Stimulated activated CD8-positive, alpha-beta memory T cell treated with anti-CD3 and anti-CD28 coated beads, Interleukin-7, amount 100 ng/mL, for 1 hour (primary cell): ENCODE data around the gene GLIS1.

Experiments used
- DNase-seq, 2 donors: peaks; one replicate each; pipeline ENCODE4 v3.0.0-alpha.2; 2020; ENCODE audit warnings: low read depth in 2 of 2

GLIS1 gene

GRCh38 chr1:53736290-53736689 is 2.7 kb downstream of the GLIS1 start:
- no peak for DNase-seq

- DNase-seq: no peak
Observed at GRCh38 chr1:53735681-53736080, 3.3 kb downstream of the GLIS1 start.

GRCh38 chr1:53735261-53735660 is 3.7 kb downstream of the GLIS1 start:
- no peak for DNase-seq

- DNase-seq: no peak
Observed at GRCh38 chr1:53734650-53735211, 4.2 kb downstream of the GLIS1 start.

- no peak for DNase-seq
Observed at GRCh38 chr1:53733975-53734649, 4.9 kb downstream of the GLIS1 start.

- DNase-seq: no peak
Observed at GRCh38 chr1:53733447-53733931, 5.5 kb downstream of the GLIS1 start.

- no peak for DNase-seq
Observed at GRCh38 chr1:53732912-53733317, 6.0 kb downstream of the GLIS1 start.

- no peak for DNase-seq
Observed at GRCh38 chr1:53732409-53732808, 6.6 kb downstream of the GLIS1 start.

- no peak for DNase-seq
Observed at GRCh38 chr1:53731779-53732305, 7.1 kb downstream of the GLIS1 start.

GRCh38 chr1:53731043-53731600 is 7.8 kb downstream of the GLIS1 start:
- no peak for DNase-seq

GRCh38 chr1:53730224-53730865 is 8.6 kb downstream of the GLIS1 start:
- DNase-seq: no peak

GRCh38 chr1:53729456-53730223 is 9.3 kb downstream of the GLIS1 start:
- no peak for DNase-seq

GRCh38 chr1:53728702-53729455 is 10.1 kb downstream of the GLIS1 start:
- no peak for DNase-seq

- no peak for DNase-seq
Observed at GRCh38 chr1:53728196-53728595, 10.8 kb downstream of the GLIS1 start.

GRCh38 chr1:53727461-53728092 is 11.4 kb downstream of the GLIS1 start:
- no peak for DNase-seq

GRCh38 chr1:53726009-53726600 is 12.9 kb downstream of the GLIS1 start:
- DNase-seq: no peak

- no peak for DNase-seq
Observed at GRCh38 chr1:53725238-53725689, 13.7 kb downstream of the GLIS1 start.

GRCh38 chr1:53722025-53722424 is 16.9 kb downstream of the GLIS1 start:
- no peak for DNase-seq

- no peak for DNase-seq
Observed at GRCh38 chr1:53721088-53721487, 17.9 kb downstream of the GLIS1 start.

GRCh38 chr1:53719469-53719868 is 19.5 kb downstream of the GLIS1 start:
- DNase-seq: no peak
